IMR-90 (cell line): ENCODE data around the gene PCSK6. TPM values are rescaled to one million over a fixed set of nuclear protein-coding genes. Genes with fewer than 3 reads are reported as not detected.

Experiments
- ATAC-seq: fragments of 200-7000 bp; cut with Tn5 transposase; 2 replicates; pipeline ENCODE4 v1.9.1; 2020; ENCODE audit warnings: low read depth, mild to moderate bottlenecking, moderate library complexity
- BruUV-seq: library from RNA; stranded (reverse); fragments of 400-500 nt; replicated peaks from 2 replicates; lab custom pipeline; 2021; lab: Mats Ljungman, UMichigan
- CTCF ChIA-PET: fragments of 300-600 bp; formaldehyde crosslinking; extraction: SDS; loops from one replicate; lab custom pipeline; 2021; ENCODE audit warnings: antibody characterized with exemption; lab: Yijun Ruan, JAX
- POLR2A ChIA-PET: fragments of 300-600 bp; sonication (Branson Sonifier 250); formaldehyde crosslinking; loops from one replicate; lab custom pipeline; 2022; ENCODE audit warnings: antibody characterized with exemption; ENCODE audit not compliant: unreplicated experiment; lab: Charles Lee
- DNase-seq: peaks from one replicate; pipeline ENCODE4 v3.0.0; 2013
- H2AFZ ChIP-seq: replicated peaks from 2 replicates; pipeline ENCODE3; 2013; ENCODE audit warnings: low read length, mild to moderate bottlenecking; ENCODE audit not compliant: poor library complexity
- H2AK5ac ChIP-seq: 2 replicates; pipeline ENCODE4 v1.6.1; 2013; ENCODE audit warnings: low read depth, low read length, inconsistent platforms
- H2AK9ac ChIP-seq: replicated peaks from 2 replicates; pipeline ENCODE3; 2013; ENCODE audit warnings: mild to moderate bottlenecking, low read depth, low read length, moderate library complexity; ENCODE audit not compliant: poor library complexity
- H2BK120ac ChIP-seq: 2 replicates; pipeline ENCODE4 v1.6.1; 2013; ENCODE audit warnings: low read depth, low read length, inconsistent platforms
- H2BK15ac ChIP-seq: 3 replicates; pipeline ENCODE4 v1.6.1; 2013; ENCODE audit warnings: low read depth, low read length, inconsistent platforms
- H2BK20ac ChIP-seq: 2 replicates; pipeline ENCODE4 v1.6.1; 2013; ENCODE audit warnings: low read depth, mild to moderate bottlenecking, inconsistent platforms, low read length, moderate library complexity
- H2BK5ac ChIP-seq: 2 replicates; pipeline ENCODE4 v1.6.1; 2013; ENCODE audit warnings: mild to moderate bottlenecking, low read depth, low read length, inconsistent platforms; ENCODE audit not compliant: poor library complexity, severe bottlenecking
- H3K14ac ChIP-seq: replicated peaks from 2 replicates; pipeline ENCODE4 v1.6.1; 2013; ENCODE audit warnings: low read depth, low read length, inconsistent platforms
- H3K18ac ChIP-seq: 2 replicates; pipeline ENCODE4 v1.6.1; 2013; ENCODE audit warnings: low read depth, low read length, control low read depth
- H3K23ac ChIP-seq: 2 replicates; pipeline ENCODE4 v1.6.1; 2013; ENCODE audit warnings: low read depth, low read length, inconsistent platforms
- H3K27ac ChIP-seq: 2 replicates; pipeline ENCODE4 v1.5.1; 2013; ENCODE audit warnings: mild to moderate bottlenecking, control low read depth, low read length; ENCODE audit not compliant: insufficient read depth
- H3K27me3 ChIP-seq: 2 replicates; pipeline ENCODE4 v1.6.1; 2013; ENCODE audit warnings: low read length; ENCODE audit not compliant: control insufficient read depth, insufficient read depth
- H3K36me3 ChIP-seq: 2 replicates; pipeline ENCODE4 v1.6.1; 2013; ENCODE audit warnings: low read length, mixed read lengths; ENCODE audit not compliant: control insufficient read depth, insufficient read depth
- H3K4ac ChIP-seq: 2 replicates; pipeline ENCODE4 v1.6.1; 2013; ENCODE audit warnings: low read depth, low read length, inconsistent platforms
- H3K4me1 ChIP-seq: 2 replicates; pipeline ENCODE4 v1.6.1; 2013; ENCODE audit warnings: low read length, mixed read lengths; ENCODE audit not compliant: control insufficient read depth, insufficient read depth
- H3K4me2 ChIP-seq: 2 replicates; pipeline ENCODE4 v1.6.1; 2013; ENCODE audit warnings: low read depth, mild to moderate bottlenecking, control low read depth, low read length, moderate library complexity
- H3K4me3 ChIP-seq: 2 replicates; pipeline ENCODE4 v1.5.1; 2013; ENCODE audit warnings: low read depth, mild to moderate bottlenecking, control low read depth, low read length, moderate library complexity; ENCODE audit not compliant: insufficient read depth
- H3K56ac ChIP-seq: 2 replicates; pipeline ENCODE4 v1.6.1; 2013; ENCODE audit warnings: low read length, inconsistent platforms; ENCODE audit not compliant: insufficient read depth; ENCODE audit errors: extremely low read depth
- H3K79me1 ChIP-seq, 2 experiments: 2 replicates each; pipeline ENCODE4 v1.6.1; 2013; ENCODE audit warnings: low read length in 2 of 2, inconsistent platforms in 1 of 2, low read depth in 1 of 2
- H3K9ac ChIP-seq: 2 replicates; pipeline ENCODE4 v1.6.1; 2013; ENCODE audit warnings: low read depth, low read length, control low read depth
- H3K9me1 ChIP-seq: 2 replicates; pipeline ENCODE4 v1.6.1; 2013; ENCODE audit warnings: low read length, inconsistent platforms; ENCODE audit not compliant: insufficient read depth
- H3K9me3 ChIP-seq: 2 replicates; pipeline ENCODE4 v1.6.1; 2013; ENCODE audit warnings: low read length; ENCODE audit not compliant: control insufficient read depth, insufficient read depth
- H4K20me1 ChIP-seq: 2 replicates; pipeline ENCODE4 v1.6.1; 2013; ENCODE audit warnings: low read length, inconsistent platforms; ENCODE audit not compliant: insufficient read depth
- H4K5ac ChIP-seq: 2 replicates; pipeline ENCODE4 v1.6.1; 2013; ENCODE audit warnings: mild to moderate bottlenecking, low read depth, low read length, control low read depth
- H4K8ac ChIP-seq, 2 experiments: 2 replicates each; pipeline ENCODE4 v1.6.1; 2013; ENCODE audit warnings: low read depth in 2 of 2, low read length in 2 of 2, control low read depth in 1 of 2, inconsistent platforms in 1 of 2
- H4K91ac ChIP-seq: 2 replicates; pipeline ENCODE4 v1.6.1; 2013; ENCODE audit warnings: low read depth, low read length, inconsistent platforms; ENCODE audit not compliant: insufficient read depth
- BHLHE40 ChIP-seq: fragments of 150-350 bp; IDR thresholded peaks from 2 replicates; pipeline ENCODE4 v1.6.1; 2016; ENCODE audit warnings: mild to moderate bottlenecking, low read depth, low read length
- WGBS, 2 experiments: methylation state at CpG; one replicate each; pipeline versions ENCODE4 v1.1.5 to v1.1.7; 2013; ENCODE audit warnings: missing lambda C conversion rate in 2 of 2; ENCODE audit not compliant: insufficient read length in 1 of 2; ENCODE audit errors: extremely low coverage in 2 of 2; 5-methylcytosine and 5-hydroxymethylcytosine counted together
- dilution Hi-C: fragments of 300-500 bp; cut with HindIII; formaldehyde crosslinking; loops from one replicate; pipeline ENCODE4 v1.14.3; 2018; ENCODE audit warnings: low sequenced_read_pairs; ENCODE audit not compliant: unreplicated experiment
- in situ Hi-C: fragments of 300-500 bp; cut with MboI; formaldehyde crosslinking; loops from 3 replicates; pipeline ENCODE4 v1.14.3; 2019; ENCODE audit warnings: low sequenced_read_pairs, inconsistent platforms, mixed read lengths
- intact Hi-C: fragments of 100-400 bp; cut with micrococcal nuclease; formaldehyde crosslinking; loops from 2 replicates; pipeline ENCODE4 v1.10.0; 2022
- polyA plus RNA-seq, 3 experiments: library from polyadenylated mRNA; depleted of rRNA; stranded (reverse); fragments of >200 nt; gene quantifications; 2 replicates each; pipeline ENCODE4 v1.2.3, GENCODE V29; 2012; ENCODE audit warnings: low replicate concordance in 1 of 3
- total RNA-seq: library from RNA; depleted of rRNA; stranded (reverse); fragments of >200 nt; gene quantifications from 2 replicates; pipeline ENCODE4 v1.2.3, GENCODE V29; 2012

The PCSK6 gene
- total and polyA plus RNA-seq, 2 of the 4 experiments (the other 2 are of a cell fraction) = not detected

- no peak overlapping the region for H4K8ac ChIP-seq
- H2BK15ac ChIP-seq = no peak overlapping the region
- no peak overlapping the region for H3K27ac ChIP-seq
- peaks cover 21% of the 10 kb centered on the region for H3K27me3 ChIP-seq
- 37% methylated on average over 4 of the region's 10 CpGs; no CpG with 5 or more reads in 1 of the 2 experiments for WGBS, 2 experiments
- no peaks in the 10 kb centered on the region for H3K36me3 ChIP-seq
- no peaks in the 10 kb centered on the region for H3K4me1 ChIP-seq
- ATAC-seq = no peak
- no peak overlapping the region for H3K23ac ChIP-seq
- POLR2A ChIA-PET = no interaction called here
- H3K18ac ChIP-seq = no peak overlapping the region
- H2AK5ac ChIP-seq = no peak overlapping the region
- H2BK120ac ChIP-seq = no peak overlapping the region
- no peak overlapping the region for H3K4me3 ChIP-seq
- H2BK20ac ChIP-seq = no peak overlapping the region
- no peak overlapping the region for H3K4me2 ChIP-seq
- H4K5ac ChIP-seq = no peak overlapping the region
- no peaks in the 10 kb centered on the region for H3K9me3 ChIP-seq
- in situ Hi-C loops = no loop called here
- no peaks in the 10 kb centered on the region for H4K20me1 ChIP-seq
- BruUV-seq = no TSS peak
- no peaks in the 10 kb centered on the region for H3K79me1 ChIP-seq
- intact Hi-C loops = no loop called here
- H3K9me1 ChIP-seq = no peaks in the 10 kb centered on the region
- no peak overlapping the region for H3K14ac ChIP-seq
- no peak overlapping the region for H2AK9ac ChIP-seq
- H2AFZ ChIP-seq = no peak overlapping the region
- H2BK5ac ChIP-seq = no peak overlapping the region
- H3K56ac ChIP-seq = no peak overlapping the region
- no peak overlapping the region for H4K91ac ChIP-seq
- H3K4ac ChIP-seq = no peak overlapping the region
- CTCF ChIA-PET = interaction anchor here (1.0 kb wide), 1 partner anchor 11 kb away, joined by 3 read pairs; no protein-coding TSS in a partner anchor
- dilution Hi-C loops = no loop called here
- H3K9ac ChIP-seq = no peak overlapping the region
- DNase-seq = no peak
- TF ChIP-seq BHLHE40 = no peak
These were observed 183.0 kb downstream of the PCSK6 start for GRCh38 chr15:101306341-101307047.
